ENCODE data around the gene CACNG5. TPM values are rescaled to one million over a fixed set of nuclear protein-coding genes. Genes with fewer than 3 reads are reported as not detected.

Gene CACNG5
- total RNA-seq, 2 donors from 2014 or later: not detected

DNA sequence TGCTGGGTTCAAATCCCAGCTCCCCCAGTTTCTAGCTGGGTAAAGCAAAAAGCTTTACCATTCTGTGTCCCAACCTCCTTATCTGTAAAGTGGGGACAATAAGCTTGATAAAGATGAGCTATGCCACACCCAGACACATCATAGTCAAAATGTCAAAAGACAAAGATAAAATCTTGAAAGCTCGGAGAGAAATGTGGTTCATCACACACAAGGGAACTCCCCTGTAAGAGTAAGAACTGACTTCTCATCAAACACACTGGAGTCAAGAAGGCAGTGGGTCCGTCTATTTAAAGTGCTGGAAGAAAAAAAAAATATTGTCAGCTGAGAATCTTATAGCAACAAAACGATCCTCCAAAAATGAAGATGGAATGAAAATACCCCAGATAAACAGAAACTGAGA lies 25.3 kb downstream of the CACNG5 start:
- H3K9me3 ChIP-seq: peaks cover 0 to 8% of the 10 kb centered on the region in 2 donors
- H3K27me3 ChIP-seq: no peaks in the 10 kb centered on the region
- TF ChIP-seq, protein P1, sequence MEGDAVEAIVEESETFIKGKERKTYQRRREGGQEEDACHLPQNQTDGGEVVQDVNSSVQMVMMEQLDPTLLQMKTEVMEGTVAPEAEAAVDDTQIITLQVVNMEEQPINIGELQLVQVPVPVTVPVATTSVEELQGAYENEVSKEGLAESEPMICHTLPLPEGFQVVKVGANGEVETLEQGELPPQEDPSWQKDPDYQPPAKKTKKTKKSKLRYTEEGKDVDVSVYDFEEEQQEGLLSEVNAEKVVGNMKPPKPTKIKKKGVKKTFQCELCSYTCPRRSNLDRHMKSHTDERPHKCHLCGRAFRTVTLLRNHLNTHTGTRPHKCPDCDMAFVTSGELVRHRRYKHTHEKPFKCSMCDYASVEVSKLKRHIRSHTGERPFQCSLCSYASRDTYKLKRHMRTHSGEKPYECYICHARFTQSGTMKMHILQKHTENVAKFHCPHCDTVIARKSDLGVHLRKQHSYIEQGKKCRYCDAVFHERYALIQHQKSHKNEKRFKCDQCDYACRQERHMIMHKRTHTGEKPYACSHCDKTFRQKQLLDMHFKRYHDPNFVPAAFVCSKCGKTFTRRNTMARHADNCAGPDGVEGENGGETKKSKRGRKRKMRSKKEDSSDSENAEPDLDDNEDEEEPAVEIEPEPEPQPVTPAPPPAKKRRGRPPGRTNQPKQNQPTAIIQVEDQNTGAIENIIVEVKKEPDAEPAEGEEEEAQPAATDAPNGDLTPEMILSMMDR (IDR thresholded peaks at IDR 0.05): no peak
- no peak overlapping the region for H3K27ac ChIP-seq
- DNase-seq (ENCODE audit: low spot score): no peak
- no peaks in the 10 kb centered on the region for H3K36me3 ChIP-seq
- no peaks in the 10 kb centered on the region for H3K4me1 ChIP-seq
- no peak overlapping the region for H3K4me3 ChIP-seq

DNA sequence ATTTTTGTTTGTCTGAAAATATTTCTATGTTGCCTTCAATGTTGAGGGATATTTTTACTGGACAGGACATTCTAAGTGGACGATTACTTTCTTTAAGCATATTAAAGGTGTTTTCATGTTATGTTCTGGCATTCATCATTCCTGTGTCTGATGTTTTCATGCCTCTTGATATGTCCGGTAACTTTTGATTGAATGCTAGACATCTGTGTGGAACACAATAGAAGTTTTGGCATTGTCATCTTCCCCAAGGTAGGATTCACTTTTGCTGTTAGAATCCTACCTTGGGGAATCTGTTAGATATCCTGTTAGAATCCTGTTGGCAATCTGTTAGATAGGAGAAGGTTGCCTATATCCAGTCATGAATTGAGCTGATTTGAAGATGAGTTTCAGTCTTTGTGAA lies 28.9 kb downstream of the CACNG5 start:
- no peaks in the 10 kb centered on the region for H3K27me3 ChIP-seq
- no peak overlapping the region for H3K4me3 ChIP-seq
- H3K27ac ChIP-seq: no peak overlapping the region
- H3K4me1 ChIP-seq: no peaks in the 10 kb centered on the region
- H3K9me3 ChIP-seq: peaks cover 0 to 20% of the 10 kb centered on the region in 2 donors
- TF ChIP-seq, protein P1 (IDR thresholded peaks at IDR 0.05): no peak
- no peaks in the 10 kb centered on the region for H3K36me3 ChIP-seq
- no peak for DNase-seq (ENCODE audit: low spot score)

DNA sequence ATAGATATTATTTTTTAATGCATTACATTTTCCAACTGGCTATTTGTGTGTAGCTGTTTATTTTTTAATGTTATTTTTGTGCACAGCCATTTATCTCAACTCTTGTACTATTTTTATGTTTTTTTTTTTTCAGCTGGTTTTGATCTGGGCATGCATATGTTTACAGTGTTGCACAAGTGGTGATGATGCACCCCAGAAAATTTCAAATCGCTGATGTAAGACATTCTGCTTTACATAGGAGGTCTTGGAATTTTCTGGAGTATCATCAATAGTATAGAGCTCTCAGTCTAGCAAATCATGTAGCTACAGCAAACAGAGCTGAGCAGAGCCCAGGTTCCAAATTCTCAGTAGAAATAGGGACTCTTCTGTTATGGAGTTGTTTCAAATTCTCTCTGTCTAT lies 30.2 kb downstream of the CACNG5 start:
- Histone ChIP-seq H3K9me3 (peaks cover 0 to 20% of the 10 kb centered on the region in 2 donors), H3K4me1 (no peaks in the 10 kb centered on the region), H3K36me3 (no peaks in the 10 kb centered on the region), H3K27me3 (no peaks in the 10 kb centered on the region), H3K4me3 (no peak overlapping the region), H3K27ac (no peak overlapping the region)
- DNase-seq (ENCODE audit: low spot score): no peak
- TF ChIP-seq, protein P1 (IDR thresholded peaks at IDR 0.05): no peak

DNA sequence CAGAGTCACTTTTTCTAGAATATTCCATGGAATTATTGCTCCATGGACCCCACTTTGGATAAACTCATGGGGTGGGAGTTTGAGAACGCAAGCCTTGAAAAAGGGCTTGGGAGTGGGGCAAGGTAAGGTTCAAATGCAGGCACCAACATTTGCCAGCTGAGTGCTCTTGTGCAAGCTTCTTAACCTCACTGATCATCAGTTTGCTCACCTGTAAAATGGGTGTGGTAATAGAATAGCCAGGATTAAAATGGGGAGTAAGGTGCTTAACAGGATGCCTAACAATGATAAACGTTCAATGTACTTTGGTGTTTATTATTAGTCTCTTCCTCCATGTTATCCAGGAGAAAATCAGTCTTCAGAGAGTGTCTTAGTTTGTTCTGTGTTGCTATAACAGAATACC lies 39.0 kb downstream of the CACNG5 start:
- Histone ChIP-seq H3K36me3 (no peaks in the 10 kb centered on the region), H3K4me1 (no peaks in the 10 kb centered on the region), H3K9me3 (no peaks in the 10 kb centered on the region), H3K27me3 (no peaks in the 10 kb centered on the region), H3K4me3 (no peak overlapping the region), H3K27ac (no peak overlapping the region)
- DNase-seq (ENCODE audit: low spot score): no peak
- TF ChIP-seq, protein P1 (IDR thresholded peaks at IDR 0.05): no peak

DNA sequence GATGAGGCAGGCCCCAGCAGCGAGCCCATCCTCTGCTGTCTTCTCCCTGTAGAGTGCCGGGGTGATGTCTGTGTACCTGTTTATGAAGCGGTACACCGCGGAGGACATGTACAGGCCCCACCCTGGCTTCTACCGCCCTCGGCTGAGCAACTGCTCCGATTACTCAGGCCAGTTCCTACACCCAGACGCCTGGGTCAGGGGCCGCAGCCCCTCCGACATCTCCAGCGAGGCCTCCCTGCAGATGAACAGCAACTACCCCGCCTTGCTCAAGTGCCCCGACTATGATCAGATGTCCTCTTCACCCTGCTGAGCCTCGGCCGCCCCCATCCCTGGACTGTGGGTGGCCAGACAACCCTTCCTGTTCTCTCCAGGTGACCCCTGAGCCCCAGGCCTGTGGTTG lies 50.0 kb downstream of the CACNG5 start:
- H3K27me3 ChIP-seq: no peaks in the 10 kb centered on the region
- DNase-seq (ENCODE audit: low spot score): no peak
- TF ChIP-seq, protein P1 (IDR thresholded peaks at IDR 0.05): no peak

DNA sequence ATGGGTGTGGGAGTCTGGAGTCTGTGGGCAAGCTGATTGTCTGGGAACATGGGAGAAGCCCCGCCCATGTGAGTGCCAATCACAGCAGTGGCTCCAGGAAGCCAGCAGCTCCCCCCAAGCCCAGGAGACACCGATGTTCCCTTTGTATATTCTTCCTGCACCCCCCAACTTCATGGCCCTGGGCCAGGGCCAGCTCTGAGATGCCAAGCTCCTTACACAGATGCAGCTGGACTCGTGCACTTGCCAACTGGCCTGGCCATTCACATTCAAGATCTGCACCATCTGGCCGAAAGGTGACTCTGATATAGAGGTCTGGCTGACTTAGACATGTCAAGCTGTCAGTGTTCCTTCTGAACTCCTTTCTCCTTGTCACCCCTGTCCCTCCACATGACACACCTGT lies 50.5 kb downstream of the CACNG5 start:
- Histone ChIP-seq H3K4me1 (no peaks in the 10 kb centered on the region), H3K9me3 (no peaks in the 10 kb centered on the region), H3K27me3 (no peaks in the 10 kb centered on the region), H3K27ac (no peak overlapping the region), H3K36me3 (no peaks in the 10 kb centered on the region), H3K4me3 (no peak overlapping the region)
- no peak for DNase-seq (ENCODE audit: low spot score)
- TF ChIP-seq, protein P1 (IDR thresholded peaks at IDR 0.05): no peak

More for the DNA sequence above, 50.0 kb downstream of the CACNG5 start:
- Histone ChIP-seq H3K4me3 (no peak overlapping the region), H3K27ac (no peak overlapping the region), H3K9me3 (peaks cover 0 to under 1% of the 10 kb centered on the region in 2 donors), H3K36me3 (no peaks in the 10 kb centered on the region), H3K4me1 (no peaks in the 10 kb centered on the region)

Data from right atrium auricular region (tissue), 2 donors.